ENCODE results near the gene TNFRSF14.
"Not testable (repeated sequence)": the region's sequence is repeated elsewhere in the genome, so short reads cannot be mapped to it uniquely, and the experiment has no call there.

The TNFRSF14 gene

GRCh38 chr1:2539312-2539907 is 16.8 kb upstream of the TNFRSF14 start:
- DNase-seq = peak; percentile 27

GRCh38 chr1:2540816-2541492 is 15.2 kb upstream of the TNFRSF14 start:
- no peak for DNase-seq

DNA sequence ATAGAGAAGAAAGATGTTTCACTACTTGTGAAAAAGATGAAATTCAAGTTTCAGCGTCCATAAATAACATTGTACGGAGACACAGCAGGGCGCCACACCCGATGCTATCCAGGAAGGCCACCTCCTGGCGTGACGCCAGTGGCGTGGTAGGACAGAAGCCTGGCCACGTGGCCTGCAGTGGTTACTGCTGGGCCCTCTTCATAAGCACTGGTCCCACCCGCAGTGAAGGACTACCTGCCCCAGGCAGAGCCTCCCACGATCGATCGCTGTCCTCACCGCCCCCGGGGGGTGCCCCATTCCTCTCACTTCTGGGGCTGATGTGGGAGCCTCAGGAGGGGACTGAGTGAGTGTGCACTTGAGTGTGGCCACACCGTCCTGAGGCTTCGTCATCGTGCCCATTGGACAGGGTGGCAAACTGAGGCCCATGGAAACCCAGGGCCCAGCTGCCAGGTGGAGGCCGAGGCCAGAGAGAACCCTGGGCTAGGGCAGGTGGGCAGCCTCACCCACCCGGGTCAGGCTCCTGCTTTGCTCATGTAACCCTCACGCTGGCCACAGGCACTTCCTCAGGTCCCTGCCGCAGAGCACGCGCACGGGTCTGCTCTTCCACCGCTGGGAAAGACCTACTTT is 14.4 kb upstream of the TNFRSF14 start:
- no peak for DNase-seq

DNA sequence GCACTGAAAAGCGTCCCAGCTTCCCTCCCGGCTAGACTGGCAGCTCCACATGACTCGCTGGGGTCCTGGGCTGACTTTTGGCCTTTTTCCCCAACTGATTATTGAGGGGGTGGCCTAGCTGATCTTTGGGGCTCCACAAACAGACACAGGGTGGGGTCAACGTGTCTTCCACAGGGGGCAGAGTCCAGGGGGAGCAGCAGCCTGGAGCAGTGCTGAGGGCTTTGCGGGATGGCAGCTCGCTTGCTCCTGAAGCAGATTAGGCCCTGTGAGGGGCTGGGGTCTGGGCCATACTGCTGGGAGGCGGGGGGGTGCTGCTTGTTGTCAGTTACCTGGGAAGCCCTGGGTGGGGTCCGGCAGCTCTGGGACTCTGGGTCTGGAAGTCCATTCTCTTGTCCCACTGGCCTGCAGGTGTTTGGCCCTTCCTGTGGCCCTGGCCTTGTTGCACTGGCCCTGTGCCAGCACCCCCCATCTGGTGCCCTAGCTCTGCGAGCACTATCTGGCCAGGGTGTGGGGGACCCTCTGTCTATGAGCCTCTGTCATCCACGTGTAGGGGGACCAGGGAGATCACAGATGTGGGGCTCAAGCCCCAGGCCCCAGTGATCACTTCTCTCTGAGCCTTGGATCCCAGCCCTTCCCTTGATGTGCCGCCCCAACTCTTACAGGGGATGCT is 13.8 kb upstream of the TNFRSF14 start:
- DNase-seq = no peak

DNA sequence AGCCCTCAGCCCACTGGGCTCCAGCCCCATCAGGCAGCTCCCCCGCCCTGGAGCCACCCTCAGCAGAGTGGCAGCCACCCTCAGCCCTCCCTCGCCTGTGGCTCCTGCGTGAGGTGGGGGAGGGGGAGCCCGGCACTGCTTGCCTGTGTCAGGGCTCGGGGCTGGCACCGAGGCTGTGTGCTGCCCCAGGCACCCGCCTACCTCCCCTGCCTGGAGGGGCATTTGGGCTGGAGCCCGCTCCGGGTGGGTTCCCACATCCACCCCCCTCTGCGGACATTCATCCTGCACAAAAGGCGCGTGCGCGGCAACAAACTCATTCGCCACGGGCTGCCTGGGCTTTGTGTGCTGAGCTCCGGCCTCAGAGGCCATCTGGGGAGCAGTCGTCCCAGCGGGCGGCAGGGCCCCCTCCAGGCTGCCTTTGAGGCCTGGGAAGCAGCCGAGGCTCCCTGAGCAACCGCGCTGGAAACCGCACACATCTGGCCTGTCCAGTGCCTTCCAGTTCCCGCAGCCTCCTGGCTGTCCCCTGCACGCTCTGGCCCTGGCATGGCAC is 12.6 kb upstream of the TNFRSF14 start:
- peak; percentile 36 for DNase-seq

DNA sequence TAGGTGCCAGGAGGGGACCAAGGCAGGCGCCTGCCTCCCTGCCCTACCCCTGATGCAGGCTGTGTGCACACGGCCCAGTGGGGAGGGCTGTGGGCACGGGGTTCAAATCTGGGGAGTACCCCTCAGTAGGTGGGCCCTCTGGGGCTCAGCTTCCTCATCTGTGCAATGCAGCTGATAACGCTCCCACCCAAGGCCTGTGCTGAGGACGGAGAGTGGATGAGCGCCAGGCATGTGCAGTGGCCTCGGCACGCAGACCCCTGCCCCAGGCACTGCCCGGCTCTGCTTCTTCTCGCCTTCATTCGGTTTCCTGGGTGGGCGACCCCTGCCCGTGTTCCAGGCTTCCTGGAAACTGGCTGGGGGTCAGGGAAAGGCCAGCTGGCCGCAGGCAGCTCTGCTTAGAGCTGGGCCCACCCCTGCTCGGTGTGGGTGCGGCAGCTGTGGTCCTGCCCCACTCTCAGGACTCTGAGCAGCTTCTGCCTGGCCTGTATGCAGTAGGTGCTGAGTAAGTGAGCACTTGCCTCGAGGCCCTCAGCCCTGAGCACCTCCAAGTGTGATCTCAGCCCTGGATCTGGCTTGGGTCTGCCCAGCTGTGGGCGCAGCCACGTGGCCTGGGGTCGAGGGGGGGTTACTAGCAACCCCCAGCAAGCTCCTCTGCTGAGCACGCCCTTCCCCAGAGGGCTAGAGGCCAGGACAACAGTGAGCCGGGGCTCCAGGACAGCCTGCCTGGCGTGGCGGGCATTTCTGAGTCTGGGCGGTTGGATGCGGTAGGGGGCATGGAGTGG is 11.9 kb upstream of the TNFRSF14 start:
- no peak for DNase-seq

DNA sequence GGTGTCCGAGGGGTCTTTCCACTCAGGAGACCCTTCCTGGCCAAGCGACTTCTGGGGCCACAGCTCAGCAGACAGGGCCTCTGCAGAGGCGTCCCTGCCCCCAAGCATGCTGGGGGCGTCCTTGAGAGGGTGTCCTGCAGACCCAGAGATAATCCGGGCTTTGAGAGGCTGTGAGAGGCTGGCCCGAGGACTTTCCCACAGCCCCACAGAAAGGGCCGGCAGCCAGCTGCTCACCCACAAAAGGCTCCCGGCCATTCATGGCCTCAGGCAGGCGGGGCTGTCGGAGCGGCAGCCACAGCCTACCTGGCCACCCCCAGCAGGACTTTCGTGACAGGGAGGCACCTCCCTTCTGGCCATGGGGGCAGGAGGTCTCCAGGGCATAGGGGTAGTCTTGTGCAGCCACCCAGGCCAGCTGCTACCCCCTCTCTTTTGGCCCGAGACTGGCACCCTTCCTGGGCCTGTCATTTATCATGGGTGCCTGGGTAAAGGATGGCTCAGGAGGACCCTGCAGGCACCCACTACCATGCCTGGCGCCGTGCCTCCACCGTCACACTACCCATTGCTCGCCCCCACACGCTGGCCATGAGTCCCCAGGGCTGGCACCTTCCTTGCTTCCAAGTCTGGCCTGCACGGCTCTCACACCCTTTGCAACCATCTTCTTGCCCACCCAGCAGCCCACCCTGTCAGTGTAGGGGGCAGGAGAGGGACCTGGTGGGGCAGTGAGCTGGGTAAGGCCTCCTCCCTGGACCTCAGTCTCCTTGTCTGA is 11.1 kb upstream of the TNFRSF14 start:
- no peak for DNase-seq

DNA sequence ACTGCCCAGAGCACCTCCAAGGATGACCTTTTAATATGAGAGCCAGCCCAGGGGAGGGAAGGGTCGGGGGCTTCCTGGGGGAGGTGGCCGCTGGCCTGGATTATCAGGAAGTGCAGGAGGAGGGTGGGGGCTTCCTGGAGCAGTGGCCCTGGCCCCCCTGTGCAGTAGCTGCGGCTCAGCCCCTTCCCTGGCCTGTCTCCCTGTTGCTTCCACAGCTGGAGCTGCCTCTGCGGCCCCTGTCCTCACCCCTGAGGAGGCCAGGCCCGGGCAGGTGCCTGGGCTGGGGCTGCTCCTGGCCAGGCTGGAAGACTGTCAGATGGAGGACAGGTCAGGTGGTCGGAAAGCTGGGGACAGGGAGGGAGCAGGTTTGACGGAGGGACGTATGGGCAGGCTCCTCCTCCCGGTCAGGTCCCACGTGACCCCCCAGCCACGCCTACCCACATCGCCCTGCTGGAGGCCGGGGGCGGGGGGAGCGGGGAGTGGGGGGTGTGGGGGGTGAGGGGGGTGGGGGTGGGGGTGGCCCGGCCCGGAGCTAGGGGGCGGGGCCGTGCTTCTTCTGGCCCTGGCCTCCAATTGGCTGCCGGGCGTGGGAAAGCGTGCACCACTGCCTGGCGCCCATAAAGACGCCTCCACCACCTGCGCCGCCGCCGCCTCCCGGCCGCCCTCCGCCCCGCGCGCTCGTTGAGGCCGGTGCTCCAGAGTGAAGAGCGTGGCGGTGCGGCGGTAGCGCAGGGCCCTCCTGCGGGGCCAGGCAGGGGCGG is 10.2 kb upstream of the TNFRSF14 start:
- peak; percentile 95 for DNase-seq

GRCh38 chr1:2546515-2547209 is 9.5 kb upstream of the TNFRSF14 start:
- DNase-seq = peak; percentile 90

GRCh38 chr1:2547210-2548067 is 8.7 kb upstream of the TNFRSF14 start:
- no peak for DNase-seq

GRCh38 chr1:2548068-2548589 is 8.0 kb upstream of the TNFRSF14 start:
- DNase-seq = peak; percentile 88

GRCh38 chr1:2549367-2550029 is 6.7 kb upstream of the TNFRSF14 start:
- not testable (repeated sequence) for DNase-seq

DNA sequence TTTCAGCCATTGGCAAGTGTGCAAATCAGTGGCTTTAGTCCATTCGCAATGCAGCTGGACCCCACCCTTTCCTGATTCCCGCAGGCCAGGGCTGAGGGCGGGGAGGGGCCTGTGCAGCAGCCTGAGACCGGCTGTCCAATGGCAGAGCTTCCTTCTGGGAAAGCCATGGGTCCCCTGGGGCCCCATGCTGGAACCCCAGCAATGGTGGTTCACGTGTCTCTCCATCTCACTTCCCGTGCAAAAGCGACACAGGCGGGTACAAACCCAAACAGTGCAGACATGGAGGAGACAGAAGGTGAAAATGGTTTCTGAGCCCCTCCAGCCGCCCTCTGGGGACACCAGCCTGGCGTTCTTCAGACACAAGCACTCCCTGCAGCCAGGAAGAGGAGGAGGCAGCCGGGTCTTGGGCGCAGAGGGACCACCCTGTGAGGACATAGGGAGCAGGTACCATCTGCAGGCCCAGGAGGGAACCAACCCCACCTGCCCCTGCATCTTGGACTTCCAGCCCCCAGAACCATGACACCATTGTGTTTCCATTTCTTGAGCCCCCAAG is 5.8 kb upstream of the TNFRSF14 start:
- not testable (repeated sequence) for DNase-seq

- DNase-seq = not testable (repeated sequence)
Observed at GRCh38 chr1:2551544-2551943, 4.6 kb upstream of the TNFRSF14 start.

GRCh38 chr1:2552189-2552588 is 4.0 kb upstream of the TNFRSF14 start:
- no peak for DNase-seq

GRCh38 chr1:2553076-2553475 is 3.1 kb upstream of the TNFRSF14 start:
- not testable (repeated sequence) for DNase-seq

DNA sequence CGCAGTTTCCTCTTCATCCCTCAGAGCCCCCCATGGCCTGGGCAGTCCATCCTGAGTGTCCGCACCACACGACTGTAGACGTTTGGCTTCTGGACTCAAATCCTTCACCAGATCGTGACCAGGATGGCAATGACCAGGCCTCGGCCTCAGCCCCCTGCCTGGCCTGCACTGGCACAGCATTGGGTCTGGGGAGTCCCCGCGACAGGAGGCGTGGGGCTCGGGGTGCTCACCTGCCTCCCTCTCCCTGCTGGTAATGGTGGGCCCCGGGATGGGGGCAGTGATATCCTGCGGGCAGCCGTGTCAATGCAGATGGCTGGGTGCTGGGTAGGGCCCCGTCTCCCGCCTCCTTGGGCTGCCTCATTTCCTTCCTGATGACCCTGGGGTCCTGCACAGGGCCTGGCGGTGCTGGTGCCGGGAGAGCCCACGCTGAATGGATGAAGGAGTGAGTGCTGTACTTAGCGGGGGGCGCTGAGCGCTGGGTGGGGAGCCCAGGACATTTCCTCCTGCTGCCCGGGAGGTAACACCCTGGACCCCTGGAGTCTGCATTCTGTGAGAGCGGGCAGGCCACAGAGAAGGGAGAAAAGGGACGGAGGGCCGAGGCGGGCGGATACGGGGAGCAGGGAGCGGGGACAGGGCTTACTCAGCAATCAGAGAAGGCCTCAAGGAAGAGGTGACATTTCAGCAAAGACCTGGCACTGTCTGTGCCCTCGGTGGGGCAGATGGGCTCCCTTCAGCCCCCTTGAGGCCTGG is 2.1 kb upstream of the TNFRSF14 start:
- DNase-seq = no peak
